HepG2 (cell line): Measurements from ENCODE around the gene COQ10B. TPM values are rescaled to one million over a fixed set of nuclear protein-coding genes. Genes with fewer than 3 reads are reported as not detected.

ENCODE experiments used
- FOXK2 ChIP-seq: fragments of 450-650 bp; IDR thresholded peaks from 2 replicates; pipeline ENCODE4 v1.6.1; 2016
- HDAC1 ChIP-seq: sonication (generic); formaldehyde crosslinking; IDR thresholded peaks from 2 replicates; pipeline ENCODE4 v1.5.1; 2020; ENCODE audit warnings: mild to moderate bottlenecking, missing genetic modification reagents
- MAFK ChIP-seq, 2 experiments: IDR thresholded peaks in 1 of 2; conservative IDR thresholded peaks in 1 of 2; 2 replicates each; pipeline ENCODE4 v1.6.1; 2011; ENCODE audit warnings: improper control_type of control experiment in 2 of 2, low read length in 2 of 2
- NRL ChIP-seq: sonication (generic); formaldehyde crosslinking; IDR thresholded peaks from 2 replicates; pipeline ENCODE4 v1.5.0; 2020; ENCODE audit warnings: missing genetic modification reagents, mild to moderate bottlenecking, moderate library complexity, borderline replicate concordance
- PBX2 ChIP-seq: IDR thresholded peaks from 2 replicates; pipeline ENCODE4 v1.6.1; 2016; ENCODE audit warnings: control low read depth
- SIN3B ChIP-seq: fragments of 150-350 bp; IDR thresholded peaks from 2 replicates; pipeline ENCODE4 v1.6.1; 2014; ENCODE audit warnings: low read length
- SRSF9 ChIP-seq: fragments of 200-400 bp; formaldehyde crosslinking; IDR thresholded peaks from 2 replicates; pipeline ENCODE4 v1.6.1; 2018; ENCODE audit warnings: borderline replicate concordance, mild to moderate bottlenecking, low read depth, low read length; ENCODE audit not compliant: insufficient read depth, poor library complexity, severe bottlenecking
- ZNF234 ChIP-seq: sonication (generic); formaldehyde crosslinking; conservative IDR thresholded peaks from 2 replicates; pipeline ENCODE4 v1.5.1; 2020; ENCODE audit warnings: mild to moderate bottlenecking, missing genetic modification reagents
- ZNF274 ChIP-seq: sonication (generic); formaldehyde crosslinking; IDR thresholded peaks from 2 replicates; pipeline ENCODE4 v1.5.1; 2020; ENCODE audit warnings: mild to moderate bottlenecking, missing genetic modification reagents
- ZNF549 ChIP-seq: sonication (generic); formaldehyde crosslinking; IDR thresholded peaks from 2 replicates; pipeline ENCODE4 v1.5.0; 2020; ENCODE audit warnings: missing genetic modification reagents
- ZNF768 ChIP-seq: sonication (generic); formaldehyde crosslinking; IDR thresholded peaks from 2 replicates; pipeline ENCODE4 v1.4.0; 2020; ENCODE audit warnings: missing genetic modification reagents
- polyA plus RNA-seq, 8 experiments: library from polyadenylated mRNA; depleted of rRNA in 3 of 8; stranded (reverse) in 7 of 8; unstranded in 1 of 8; fragments of >200 nt; fragmentation: Illumina TruSeq in 4 of 8; extraction: Trizol in 4 of 8; gene quantifications; 2 replicates each; pipeline versions ENCODE4 v1.2.1 to v1.2.3, GENCODE V29; 2011 to 2016; ENCODE audit warnings: low read depth in 4 of 8, missing spikeins in 1 of 8, mixed read lengths in 1 of 8; ENCODE audit not compliant: insufficient read depth in 1 of 8
- total RNA-seq, 5 experiments: library from RNA; depleted of rRNA; stranded (reverse); fragments of >200 nt; fragmentation: Illumina TruSeq; extraction: Trizol; gene quantifications; 2 replicates each; pipeline ENCODE4 v1.2.3, GENCODE V29; 2016; ENCODE audit warnings: low read depth in 1 of 5
- TF ChIP-seq, protein P1 (sequence below): sonication (generic); formaldehyde crosslinking; IDR thresholded peaks from 2 replicates; pipeline ENCODE4 v1.9.0; 2021; ENCODE audit warnings: missing genetic modification reagents, borderline replicate concordance
- TF ChIP-seq, protein P2 (sequence below): sonication (generic); formaldehyde crosslinking; conservative IDR thresholded peaks from 2 replicates; pipeline ENCODE4 v1.8.0; 2022; ENCODE audit warnings: missing genetic modification reagents
- TF ChIP-seq, protein P3 (sequence below): sonication (generic); formaldehyde crosslinking; IDR thresholded peaks from 2 replicates; pipeline ENCODE4 v1.4.0; 2020; ENCODE audit warnings: missing genetic modification reagents; ENCODE audit errors: not compliant biosample characterization
- TF ChIP-seq, protein P4 (sequence below): sonication (generic); formaldehyde crosslinking; IDR thresholded peaks from 2 replicates; pipeline ENCODE4 v1.4.0; 2020; ENCODE audit warnings: missing genetic modification reagents, borderline replicate concordance
- TF ChIP-seq, protein P5 (sequence below): sonication (generic); formaldehyde crosslinking; IDR thresholded peaks from 2 replicates; pipeline ENCODE4 v1.5.0; 2020; ENCODE audit warnings: missing genetic modification reagents, mild to moderate bottlenecking, borderline replicate concordance

COQ10B gene
- total and polyA plus RNA-seq, 2 of the 13 experiments (the other 11 are each of a cell fraction or from before 2014, with no cell fraction given) = 4.6 to 34.9 TPM

DNA sequence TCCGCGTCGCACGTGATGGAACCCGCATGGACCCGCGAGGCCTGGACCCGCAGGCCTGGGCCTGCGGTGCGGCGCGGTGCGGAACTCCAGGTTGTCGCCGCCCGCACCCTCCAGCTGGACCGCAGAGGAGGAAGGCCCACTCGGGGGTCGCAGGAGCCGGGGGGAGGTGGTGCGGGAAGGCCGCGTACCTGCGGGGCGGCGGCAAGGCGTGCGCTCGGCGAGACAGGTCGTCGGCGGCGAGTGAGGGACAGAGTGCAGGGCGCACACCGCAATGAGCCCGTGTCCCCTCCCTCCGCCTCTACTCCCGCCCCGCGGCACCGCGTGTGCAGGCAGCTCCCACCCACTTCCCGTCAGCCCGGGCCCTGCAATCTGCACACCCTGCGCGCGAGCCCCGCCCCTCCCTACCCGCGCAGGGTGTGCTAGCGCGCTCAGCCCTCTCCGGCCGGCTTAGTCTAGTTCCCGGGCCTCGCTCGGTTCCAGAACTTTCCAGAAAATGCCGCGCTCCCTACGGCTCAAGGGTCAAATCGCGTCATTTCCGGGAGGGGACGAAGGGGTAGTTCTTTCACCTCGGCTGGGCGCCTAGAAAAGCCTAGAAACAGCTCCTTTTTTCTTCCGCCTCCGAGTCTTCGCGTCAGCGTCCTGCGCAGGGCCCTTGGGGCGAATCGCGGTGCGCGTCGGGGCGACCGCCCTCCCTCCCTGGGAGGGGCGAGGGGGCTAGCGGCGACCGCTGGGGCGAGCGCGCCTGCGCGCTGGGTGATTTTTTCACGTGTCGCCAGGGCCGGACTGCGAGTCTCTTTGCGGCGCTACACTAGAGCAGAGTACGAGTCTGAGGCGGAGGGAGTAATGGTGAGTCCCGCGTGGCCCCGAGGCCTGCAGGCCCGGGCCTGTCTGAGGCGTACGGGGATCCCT lies 46.5 kb downstream of the COQ10B start, which contains the start of the genes HSPD1 and HSPE1 (continued):
- TF ChIP-seq, protein P1, sequence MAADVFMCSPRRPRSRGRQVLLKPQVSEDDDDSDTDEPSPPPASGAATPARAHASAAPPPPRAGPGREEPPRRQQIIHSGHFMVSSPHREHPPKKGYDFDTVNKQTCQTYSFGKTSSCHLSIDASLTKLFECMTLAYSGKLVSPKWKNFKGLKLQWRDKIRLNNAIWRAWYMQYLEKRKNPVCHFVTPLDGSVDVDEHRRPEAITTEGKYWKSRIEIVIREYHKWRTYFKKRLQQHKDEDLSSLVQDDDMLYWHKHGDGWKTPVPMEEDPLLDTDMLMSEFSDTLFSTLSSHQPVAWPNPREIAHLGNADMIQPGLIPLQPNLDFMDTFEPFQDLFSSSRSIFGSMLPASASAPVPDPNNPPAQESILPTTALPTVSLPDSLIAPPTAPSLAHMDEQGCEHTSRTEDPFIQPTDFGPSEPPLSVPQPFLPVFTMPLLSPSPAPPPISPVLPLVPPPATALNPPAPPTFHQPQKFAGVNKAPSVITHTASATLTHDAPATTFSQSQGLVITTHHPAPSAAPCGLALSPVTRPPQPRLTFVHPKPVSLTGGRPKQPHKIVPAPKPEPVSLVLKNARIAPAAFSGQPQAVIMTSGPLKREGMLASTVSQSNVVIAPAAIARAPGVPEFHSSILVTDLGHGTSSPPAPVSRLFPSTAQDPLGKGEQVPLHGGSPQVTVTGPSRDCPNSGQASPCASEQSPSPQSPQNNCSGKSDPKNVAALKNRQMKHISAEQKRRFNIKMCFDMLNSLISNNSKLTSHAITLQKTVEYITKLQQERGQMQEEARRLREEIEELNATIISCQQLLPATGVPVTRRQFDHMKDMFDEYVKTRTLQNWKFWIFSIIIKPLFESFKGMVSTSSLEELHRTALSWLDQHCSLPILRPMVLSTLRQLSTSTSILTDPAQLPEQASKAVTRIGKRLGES (CRISPR knock-in tag) = peak; percentile 72; the same call in 1 of the 2 replicates
- TF ChIP-seq ZNF234 = peak; percentile 98
- TF ChIP-seq ZNF274 (CRISPR knock-in tag) = peak; percentile 89; the same call in 1 of the 2 replicates
- TF ChIP-seq, protein P2, sequence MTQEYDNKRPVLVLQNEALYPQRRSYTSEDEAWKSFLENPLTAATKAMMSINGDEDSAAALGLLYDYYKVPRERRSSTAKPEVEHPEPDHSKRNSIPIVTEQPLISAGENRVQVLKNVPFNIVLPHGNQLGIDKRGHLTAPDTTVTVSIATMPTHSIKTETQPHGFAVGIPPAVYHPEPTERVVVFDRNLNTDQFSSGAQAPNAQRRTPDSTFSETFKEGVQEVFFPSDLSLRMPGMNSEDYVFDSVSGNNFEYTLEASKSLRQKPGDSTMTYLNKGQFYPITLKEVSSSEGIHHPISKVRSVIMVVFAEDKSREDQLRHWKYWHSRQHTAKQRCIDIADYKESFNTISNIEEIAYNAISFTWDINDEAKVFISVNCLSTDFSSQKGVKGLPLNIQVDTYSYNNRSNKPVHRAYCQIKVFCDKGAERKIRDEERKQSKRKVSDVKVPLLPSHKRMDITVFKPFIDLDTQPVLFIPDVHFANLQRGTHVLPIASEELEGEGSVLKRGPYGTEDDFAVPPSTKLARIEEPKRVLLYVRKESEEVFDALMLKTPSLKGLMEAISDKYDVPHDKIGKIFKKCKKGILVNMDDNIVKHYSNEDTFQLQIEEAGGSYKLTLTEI = no peak
- no peak for TF ChIP-seq SRSF9
- peak; percentile 63 for TF ChIP-seq NRL (CRISPR knock-in tag)
- TF ChIP-seq, protein P3, sequence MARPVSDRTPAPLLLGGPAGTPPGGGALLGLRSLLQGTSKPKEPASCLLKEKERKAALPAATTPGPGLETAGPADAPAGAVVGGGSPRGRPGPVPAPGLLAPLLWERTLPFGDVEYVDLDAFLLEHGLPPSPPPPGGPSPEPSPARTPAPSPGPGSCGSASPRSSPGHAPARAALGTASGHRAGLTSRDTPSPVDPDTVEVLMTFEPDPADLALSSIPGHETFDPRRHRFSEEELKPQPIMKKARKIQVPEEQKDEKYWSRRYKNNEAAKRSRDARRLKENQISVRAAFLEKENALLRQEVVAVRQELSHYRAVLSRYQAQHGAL (CRISPR knock-in tag) = peak; percentile 84
- peak; percentile 90 for TF ChIP-seq ZNF768 (CRISPR knock-in tag)
- peak; percentile 20; the same call in 1 of the 2 replicates for TF ChIP-seq SIN3B
- TF ChIP-seq ZNF549 (CRISPR knock-in tag) = peak; percentile 33; the same call in 1 of the 2 replicates
- TF ChIP-seq, protein P4, sequence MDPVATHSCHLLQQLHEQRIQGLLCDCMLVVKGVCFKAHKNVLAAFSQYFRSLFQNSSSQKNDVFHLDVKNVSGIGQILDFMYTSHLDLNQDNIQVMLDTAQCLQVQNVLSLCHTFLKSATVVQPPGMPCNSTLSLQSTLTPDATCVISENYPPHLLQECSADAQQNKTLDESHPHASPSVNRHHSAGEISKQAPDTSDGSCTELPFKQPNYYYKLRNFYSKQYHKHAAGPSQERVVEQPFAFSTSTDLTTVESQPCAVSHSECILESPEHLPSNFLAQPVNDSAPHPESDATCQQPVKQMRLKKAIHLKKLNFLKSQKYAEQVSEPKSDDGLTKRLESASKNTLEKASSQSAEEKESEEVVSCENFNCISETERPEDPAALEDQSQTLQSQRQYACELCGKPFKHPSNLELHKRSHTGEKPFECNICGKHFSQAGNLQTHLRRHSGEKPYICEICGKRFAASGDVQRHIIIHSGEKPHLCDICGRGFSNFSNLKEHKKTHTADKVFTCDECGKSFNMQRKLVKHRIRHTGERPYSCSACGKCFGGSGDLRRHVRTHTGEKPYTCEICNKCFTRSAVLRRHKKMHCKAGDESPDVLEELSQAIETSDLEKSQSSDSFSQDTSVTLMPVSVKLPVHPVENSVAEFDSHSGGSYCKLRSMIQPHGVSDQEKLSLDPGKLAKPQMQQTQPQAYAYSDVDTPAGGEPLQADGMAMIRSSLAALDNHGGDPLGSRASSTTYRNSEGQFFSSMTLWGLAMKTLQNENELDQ (CRISPR knock-in tag) = peak; percentile 79; the same call in 1 of the 2 replicates
- TF ChIP-seq, protein P5, sequence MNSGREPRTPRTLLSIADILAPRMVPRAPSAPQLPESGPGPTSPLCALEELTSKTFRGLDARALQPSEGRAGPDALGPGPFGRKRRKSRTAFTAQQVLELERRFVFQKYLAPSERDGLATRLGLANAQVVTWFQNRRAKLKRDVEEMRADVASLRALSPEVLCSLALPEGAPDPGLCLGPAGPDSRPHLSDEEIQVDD (CRISPR knock-in tag) = peak; percentile 99
- TF ChIP-seq HDAC1 (CRISPR knock-in tag) = peak; percentile 88
- TF ChIP-seq FOXK2 = 0 out of 2 replicates have a peak, but pooled peaks have one; percentile 33
- 0 out of 2 replicates have a peak, but pooled peaks have one; percentile 38 for TF ChIP-seq PBX2 (CRISPR knock-in tag)
- no peak for TF ChIP-seq MAFK (conservative IDR thresholded peaks at IDR 0.05 in 1 of 2, IDR thresholded peaks at IDR 0.05 in 1 of 2; ENCODE audit: low read length in 2 of 2)
